HepG2 (cell line): ENCODE measurements around the gene ALPL. TPM values are rescaled to one million over a fixed set of nuclear protein-coding genes. Genes with fewer than 3 reads are reported as not detected.
A peak's percentile ranks its signal among the peaks of the same experiment; 100 is the strongest.

Source experiments
- ATF3 ChIP-seq: sonication (generic); formaldehyde crosslinking; IDR thresholded peaks from 2 replicates; pipeline ENCODE4 v1.4.0; 2020; ENCODE audit warnings: missing genetic modification reagents
- CBX5 ChIP-seq: sonication (generic); formaldehyde crosslinking; IDR thresholded peaks from 2 replicates; pipeline ENCODE4 v1.4.0; 2020; ENCODE audit warnings: missing genetic modification reagents, borderline replicate concordance
- DNMT3B ChIP-seq: conservative IDR thresholded peaks from 2 replicates; pipeline ENCODE4 v1.6.1; 2016; ENCODE audit warnings: missing biosample characterization, control low read depth
- FOXO1 ChIP-seq: sonication (generic); formaldehyde crosslinking; IDR thresholded peaks from 2 replicates; pipeline ENCODE4 v1.4.0; 2020; ENCODE audit warnings: missing genetic modification reagents
- HDAC2 ChIP-seq: sonication (generic); formaldehyde crosslinking; IDR thresholded peaks from 2 replicates; pipeline ENCODE4 v1.4.0; 2020; ENCODE audit warnings: missing genetic modification reagents
- HMGXB4 ChIP-seq, 2 experiments: sonication (generic) in 1 of 2; formaldehyde crosslinking in 1 of 2; IDR thresholded peaks; 2 replicates each; pipeline versions ENCODE4 v1.4.0 to v1.6.1; 2018 to 2020; ENCODE audit warnings: missing genetic modification reagents in 2 of 2, borderline replicate concordance in 1 of 2, low read depth in 1 of 2, mild to moderate bottlenecking in 1 of 2, missing biosample characterization in 1 of 2
- PRMT3 ChIP-seq: sonication (generic); formaldehyde crosslinking; IDR thresholded peaks from 2 replicates; pipeline ENCODE4 v1.8.1; 2022; ENCODE audit warnings: low read depth, mild to moderate bottlenecking, moderate library complexity, missing genetic modification reagents, borderline replicate concordance
- RARG ChIP-seq: sonication (generic); formaldehyde crosslinking; IDR thresholded peaks from 2 replicates; pipeline ENCODE4 v1.4.0; 2020; ENCODE audit warnings: low read depth, mild to moderate bottlenecking, missing genetic modification reagents
- TCF7 ChIP-seq: sonication (generic); IDR thresholded peaks from 2 replicates; pipeline ENCODE4 v1.6.1; 2016; ENCODE audit warnings: antibody characterized with exemption, low read depth
- ZBTB10 ChIP-seq: sonication (generic); formaldehyde crosslinking; IDR thresholded peaks from 2 replicates; pipeline ENCODE4 v1.4.0; 2020; ENCODE audit warnings: missing genetic modification reagents, borderline replicate concordance
- ZBTB26 ChIP-seq: IDR thresholded peaks from 2 replicates; pipeline ENCODE4 v1.6.1; 2016; ENCODE audit warnings: missing compliant biosample characterization, missing genetic modification reagents, borderline replicate concordance
- ZNF280B ChIP-seq: sonication (generic); formaldehyde crosslinking; IDR thresholded peaks from 2 replicates; pipeline ENCODE4 v1.5.0; 2020; ENCODE audit warnings: missing genetic modification reagents, mild to moderate bottlenecking, borderline replicate concordance
- ZNF556 ChIP-seq: sonication (generic); formaldehyde crosslinking; IDR thresholded peaks from 2 replicates; pipeline ENCODE4 v1.4.0; 2020; ENCODE audit warnings: mild to moderate bottlenecking, missing genetic modification reagents, borderline replicate concordance
- ZNF609 ChIP-seq: sonication (generic); formaldehyde crosslinking; IDR thresholded peaks from 2 replicates; pipeline ENCODE4 v1.4.0; 2020; ENCODE audit warnings: mild to moderate bottlenecking, missing genetic modification reagents, borderline replicate concordance
- polyA plus RNA-seq, 8 experiments: library from polyadenylated mRNA; depleted of rRNA in 3 of 8; stranded (reverse) in 7 of 8; unstranded in 1 of 8; fragments of >200 nt; fragmentation: Illumina TruSeq in 4 of 8; extraction: Trizol in 4 of 8; gene quantifications; 2 replicates each; pipeline versions ENCODE4 v1.2.1 to v1.2.3, GENCODE V29; 2011 to 2016; ENCODE audit warnings: low read depth in 4 of 8, missing spikeins in 1 of 8, mixed read lengths in 1 of 8; ENCODE audit not compliant: insufficient read depth in 1 of 8
- total RNA-seq, 5 experiments: library from RNA; depleted of rRNA; stranded (reverse); fragments of >200 nt; fragmentation: Illumina TruSeq; extraction: Trizol; gene quantifications; 2 replicates each; pipeline ENCODE4 v1.2.3, GENCODE V29; 2016; ENCODE audit warnings: low read depth in 1 of 5

Gene ALPL
- total and polyA plus RNA-seq, 2 of the 13 experiments (the other 11 are each of a cell fraction or from before 2014, with no cell fraction given), result 0.12 TPM; not detected in 1

GRCh38 chr1:21586846-21587601 is 77.8 kb downstream of the ALPL start (continued):
- no peak for TF ChIP-seq ZNF556 (CRISPR knock-in tag)
- TF ChIP-seq ZNF280B (CRISPR knock-in tag), result 0 out of 2 replicates have a peak, but pooled peaks have one; percentile 23
- peak; percentile 24 to 47; a peak in 1 of 4 replicates for TF ChIP-seq HMGXB4 (CRISPR knock-in tag; IDR thresholded peaks at IDR 0.05; ENCODE audit: borderline replicate concordance in 1 of 2, low read depth in 1 of 2)
- TF ChIP-seq TCF7, result peak; percentile 67
- peak; percentile 53; the same call in 1 of the 2 replicates for TF ChIP-seq ZNF609 (CRISPR knock-in tag)
- no peak for TF ChIP-seq PRMT3
- no peak for TF ChIP-seq RARG (CRISPR knock-in tag)
- TF ChIP-seq ZBTB10 (CRISPR knock-in tag), result no peak
- peak; percentile 88 for TF ChIP-seq ATF3 (CRISPR knock-in tag)
- peak; percentile 49; the same call in 1 of the 2 replicates for TF ChIP-seq HDAC2 (CRISPR knock-in tag)
- peak; percentile 65; the same call in 1 of the 2 replicates for TF ChIP-seq CBX5
- peak; percentile 25; the same call in 1 of the 2 replicates for TF ChIP-seq FOXO1 (CRISPR knock-in tag)
- no peak for TF ChIP-seq DNMT3B (CRISPR knock-in tag)
- TF ChIP-seq ZBTB26 (CRISPR knock-in tag), result no peak
